T-helper 1 cell treated with Interleukin-12 subunit alpha and Interleukin-12 subunit beta and Interleukin-4 antibody, amounts not matched to agents 30 ng/mL and 1 ng/mL, for 36 hours (primary cell): Measurements from ENCODE around the gene MAP3K20. TPM values are rescaled to one million over a fixed set of nuclear protein-coding genes. Genes with fewer than 3 reads are reported as not detected.
"Not testable (repeated sequence)": the region's sequence is repeated elsewhere in the genome, so short reads cannot be mapped to it uniquely, and the experiment has no call there.

Experiments
- intact Hi-C: fragments of 100-400 bp; cut with micrococcal nuclease; formaldehyde crosslinking; loops from one replicate; pipeline ENCODE4 v1.15.1; 2024
- total RNA-seq: library from RNA; stranded (reverse); gene quantifications from 2 replicates; pipeline ENCODE4 v1.2.3, GENCODE V29; 2022

Gene MAP3K20
- 16.8 and 20.6 TPM in 2 replicates for total RNA-seq

- intact Hi-C loops: loop anchor here (1.0 to 10.0 kb wide), 6 partner anchors 49 to 1169 kb away; partner anchors contain the start of genes CDCA7 and OLA1
Observed at GRCh38 chr2:173075781-173076580, at the start of gene MAP3K20. Gene MAP3K20, plus strand, starts transcription at chr2:173075846. Its CDS starts 15,186 bp downstream, at chr2:173091032.

- intact Hi-C loops: loop anchor here (2.0 kb wide), 2 partner anchors 48 to 1316 kb away; partner anchors contain the start of gene MAP3K20
Observed at GRCh38 chr2:173026479-173026878, 49.2 kb upstream of the MAP3K20 start.

DNA sequence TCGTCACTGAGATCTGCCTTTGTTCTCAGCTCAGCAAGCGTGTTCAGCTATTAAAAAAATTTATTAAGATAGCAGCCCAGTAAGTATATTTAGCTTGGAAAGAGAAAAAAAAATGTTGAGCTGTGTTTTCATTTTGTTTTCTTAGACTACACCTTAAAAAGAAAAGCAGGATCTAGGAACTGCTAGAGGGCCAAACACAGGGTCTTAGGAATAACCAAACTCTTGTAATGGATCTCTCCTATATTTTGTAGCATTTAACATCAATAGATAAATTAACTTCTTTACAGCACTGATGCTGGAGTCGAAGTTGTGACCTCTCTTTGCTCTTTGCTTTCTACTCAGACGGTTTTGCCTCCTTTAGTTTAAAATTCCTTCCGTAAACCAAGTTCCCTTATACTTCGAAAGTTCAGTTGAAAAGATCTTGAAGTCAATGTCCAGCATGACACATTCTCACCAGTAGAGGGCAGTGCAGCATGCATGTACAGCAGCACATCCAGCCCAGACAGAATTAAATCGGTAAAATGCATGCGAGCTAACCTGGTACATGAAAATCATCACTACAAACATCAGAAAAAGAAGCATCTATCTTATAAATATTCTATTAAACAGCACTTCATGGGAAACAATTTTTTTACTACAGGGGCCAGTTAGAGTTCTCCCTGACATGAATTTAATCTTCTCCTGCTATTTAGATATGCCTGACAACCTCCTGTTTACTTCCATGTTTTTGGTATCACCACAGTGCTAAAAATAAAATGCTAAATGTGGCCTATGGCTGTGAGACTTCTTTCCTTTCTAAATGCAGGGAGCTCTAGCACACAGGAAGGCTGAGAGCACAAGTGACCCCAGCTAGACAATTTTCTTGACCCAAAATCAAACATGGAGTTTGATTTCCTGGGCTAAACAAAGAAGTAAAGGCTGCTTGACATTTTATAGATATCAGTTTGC, 48.2 kb upstream of the MAP3K20 start:
- intact Hi-C loops: loop anchor here (1.0 to 2.0 kb wide), 6 partner anchors 47 to 1315 kb away; partner anchors contain the start of genes CDCA7 and MAP3K20

- intact Hi-C loops: no loop called here
Observed at GRCh38 chr2:173028141-173028540, 47.5 kb upstream of the MAP3K20 start.

- intact Hi-C loops: no loop called here
Observed at GRCh38 chr2:173028671-173029070, 47.0 kb upstream of the MAP3K20 start.

GRCh38 chr2:173030561-173031490, 44.8 kb upstream of the MAP3K20 start:
- intact Hi-C loops: no loop called here

DNA sequence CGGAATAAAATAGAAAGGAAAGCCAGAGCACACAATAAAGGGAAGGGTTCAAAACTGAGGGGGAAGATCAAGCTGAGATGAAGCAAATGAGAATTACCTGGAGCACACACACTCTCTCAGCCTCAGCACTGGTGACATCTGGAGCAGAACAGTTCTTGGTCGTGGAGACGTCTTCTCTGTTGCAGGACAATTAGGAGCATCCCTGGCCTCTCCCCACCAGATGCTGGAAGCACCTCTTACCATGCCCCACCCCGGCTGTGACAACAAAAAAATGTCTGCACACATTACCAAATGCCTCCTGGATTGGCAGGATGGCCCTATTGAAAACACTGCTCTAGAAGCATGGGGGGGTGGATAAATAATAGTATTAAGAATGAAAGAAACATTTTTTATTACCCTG, 43.6 kb upstream of the MAP3K20 start:
- intact Hi-C loops: no loop called here

- intact Hi-C loops: no loop called here
Observed at GRCh38 chr2:173033084-173033483, 42.6 kb upstream of the MAP3K20 start.

DNA sequence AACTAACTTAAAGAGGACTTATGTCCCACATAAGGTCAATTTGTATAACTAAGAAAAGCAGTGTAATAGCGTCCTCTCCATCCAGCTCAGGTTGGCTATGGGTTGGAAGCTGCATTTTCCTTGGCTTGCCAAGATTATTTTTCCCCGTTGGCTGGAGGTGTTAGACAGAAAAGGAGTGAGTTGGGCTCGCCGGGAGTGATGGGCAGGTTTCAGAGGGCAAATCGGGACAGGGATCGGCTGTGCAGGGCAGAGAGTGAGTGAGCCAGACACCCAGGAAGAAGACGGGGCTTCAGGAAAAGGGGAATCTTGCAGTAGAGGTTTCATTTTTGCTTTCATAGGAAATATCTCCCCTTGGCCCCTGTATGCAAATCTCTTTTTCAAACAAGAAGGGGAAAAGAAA, 41.5 kb upstream of the MAP3K20 start:
- intact Hi-C loops: no loop called here

DNA sequence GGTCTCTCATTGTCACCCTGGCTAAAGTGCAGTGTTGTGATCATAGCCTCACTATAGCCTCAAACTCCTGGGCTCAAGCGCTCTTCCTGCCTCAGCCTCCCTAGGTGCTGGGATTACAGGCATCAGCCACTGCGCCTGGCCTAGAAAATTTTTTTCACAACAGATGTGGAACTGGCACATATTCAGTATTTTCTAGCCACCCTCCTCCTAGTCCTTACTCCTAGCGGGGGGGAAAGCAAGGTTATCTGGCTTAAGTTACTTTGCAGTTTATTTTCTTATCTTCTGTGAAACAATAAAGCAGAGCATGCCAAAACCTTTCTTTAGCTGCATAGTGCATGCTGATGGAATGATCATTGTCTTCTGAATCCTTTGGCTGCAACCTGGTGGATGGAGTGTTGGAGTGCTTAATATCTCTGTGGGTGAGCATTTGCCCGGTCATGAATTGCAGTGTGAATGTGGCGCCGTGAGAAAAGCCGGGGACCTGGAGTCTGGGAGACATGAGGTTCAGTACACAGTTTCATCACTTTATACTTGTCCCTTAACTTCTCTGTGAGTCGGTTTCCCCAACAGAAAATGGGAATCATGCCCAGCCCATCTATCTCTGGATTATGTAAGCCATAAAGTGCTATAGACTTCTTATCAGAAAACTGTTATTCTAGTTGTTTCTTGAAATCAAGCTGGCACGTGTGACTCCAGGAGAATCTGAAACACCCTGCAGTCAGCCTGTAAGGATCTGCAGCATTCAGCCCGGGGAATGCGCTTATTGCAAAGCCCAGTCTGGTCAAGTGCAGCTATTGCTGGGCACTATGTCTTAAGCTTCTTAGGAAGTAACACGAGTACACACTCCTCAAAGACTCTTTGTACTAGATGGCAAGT, 38.2 kb upstream of the MAP3K20 start:
- intact Hi-C loops: no loop called here

DNA sequence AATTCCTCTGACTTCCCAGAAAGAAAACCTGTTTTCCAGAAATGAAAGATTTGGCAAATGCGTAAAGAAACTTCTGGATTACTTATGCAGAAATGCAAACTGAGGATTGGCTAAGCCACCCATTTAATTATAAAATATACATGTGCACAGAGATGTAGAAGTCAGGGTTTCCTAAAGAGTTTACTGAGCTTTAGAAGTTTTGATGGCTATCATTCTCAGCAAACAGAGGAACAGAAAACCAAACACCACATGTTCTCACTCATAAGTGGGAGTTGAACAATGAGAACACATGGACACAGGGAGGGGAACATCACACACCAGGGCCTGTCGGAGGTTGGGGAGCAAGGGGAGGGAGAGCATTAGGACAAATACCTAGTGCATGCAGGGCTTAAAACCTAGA, 37.4 kb upstream of the MAP3K20 start:
- intact Hi-C loops: not testable (repeated sequence)

DNA sequence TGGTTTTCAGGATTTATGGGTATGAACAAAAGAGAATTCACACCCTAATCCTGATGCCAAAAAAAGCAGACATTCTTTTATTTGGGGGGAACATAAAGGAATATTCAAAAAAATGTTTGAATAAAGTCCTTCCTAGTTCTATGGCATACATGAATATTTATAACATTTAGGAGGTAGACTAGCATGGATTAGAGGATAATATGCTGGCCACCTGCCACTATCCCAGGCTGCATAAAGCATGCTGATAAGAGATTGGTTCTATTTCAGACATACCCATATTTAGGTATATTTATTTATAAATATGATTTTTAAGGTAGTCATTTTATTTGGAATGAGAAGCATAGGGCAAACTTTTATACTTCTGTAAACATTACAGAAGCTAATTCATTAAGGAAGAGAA, 34.9 kb upstream of the MAP3K20 start:
- intact Hi-C loops: no loop called here

DNA sequence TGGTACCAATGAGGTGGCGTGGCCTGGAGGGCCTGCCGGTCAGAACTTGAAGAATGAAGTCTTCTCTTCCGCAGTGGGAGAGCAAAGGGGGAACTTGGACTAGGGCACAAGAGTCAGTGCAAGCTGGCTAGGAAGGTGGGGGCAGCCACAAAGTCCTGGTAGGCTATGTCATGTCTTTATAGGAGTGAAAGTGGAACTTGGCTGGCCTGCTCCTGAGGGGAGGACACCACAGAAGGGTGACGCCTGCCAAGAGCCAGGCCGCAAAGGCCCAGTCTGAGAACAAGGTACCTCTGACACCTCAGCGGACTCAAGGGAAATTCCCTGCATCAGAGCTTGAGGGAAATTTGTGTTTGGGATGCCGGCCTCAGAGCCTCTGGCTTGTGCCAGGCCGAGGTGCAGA, 32.2 kb upstream of the MAP3K20 start:
- intact Hi-C loops: no loop called here

GRCh38 chr2:173043897-173044519, 31.6 kb upstream of the MAP3K20 start:
- intact Hi-C loops: no loop called here

DNA sequence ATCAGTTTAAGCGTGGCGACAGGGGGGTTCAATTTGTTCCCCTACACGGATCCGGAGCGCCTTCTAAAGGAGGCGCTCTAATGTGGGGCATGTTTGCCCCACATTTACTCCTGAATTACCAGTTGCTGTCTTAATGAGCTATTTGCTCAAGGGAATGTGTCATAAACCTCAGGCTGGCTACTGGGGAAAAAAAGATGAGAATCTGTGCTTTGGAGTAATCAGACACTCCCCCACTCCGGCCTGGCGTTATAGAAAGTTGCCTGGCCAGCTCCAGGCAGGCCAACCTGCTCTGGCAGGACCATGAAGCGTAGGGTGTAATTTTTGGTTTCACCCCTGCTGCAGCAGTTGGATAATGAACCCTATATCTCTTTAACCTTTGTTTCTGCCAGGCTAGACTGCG, 31.0 kb upstream of the MAP3K20 start:
- intact Hi-C loops: no loop called here

GRCh38 chr2:173045181-173045580, 30.5 kb upstream of the MAP3K20 start:
- intact Hi-C loops: no loop called here

GRCh38 chr2:173048522-173048896, 27.1 kb upstream of the MAP3K20 start:
- intact Hi-C loops: no loop called here

DNA sequence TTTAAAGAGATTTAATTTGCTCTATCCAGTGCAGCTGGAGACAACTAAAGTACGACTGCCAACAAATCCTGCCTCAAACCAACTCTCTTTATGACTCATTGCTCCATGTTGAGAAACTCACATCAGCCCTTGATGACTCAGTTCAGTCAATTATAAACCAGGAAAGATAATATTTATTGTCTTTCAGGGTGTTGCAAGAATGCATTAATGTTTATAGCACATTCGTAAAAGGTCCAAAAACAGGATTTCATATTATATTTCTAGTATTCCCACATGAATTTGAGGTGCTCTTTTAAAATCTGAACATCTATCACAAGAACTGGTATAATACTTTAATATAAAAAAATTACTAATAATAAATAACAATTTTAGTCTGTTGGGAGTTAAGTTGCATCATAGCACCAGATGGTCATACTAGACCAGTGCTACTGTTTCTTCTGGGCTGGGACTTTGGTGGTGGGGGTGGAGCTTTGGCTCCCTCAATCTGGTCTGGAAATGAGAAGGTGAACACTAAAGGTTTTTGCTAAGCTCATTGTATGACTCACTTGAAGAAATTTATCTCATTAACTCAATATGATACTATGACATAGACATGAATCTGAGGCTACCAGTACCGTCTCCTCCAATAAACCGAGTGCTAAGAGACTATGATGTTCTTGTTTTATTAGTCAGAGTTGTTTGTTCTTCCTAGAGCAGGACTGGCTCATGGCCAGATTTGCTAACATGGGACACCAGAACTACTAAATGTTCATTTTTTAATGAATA, 26.6 kb upstream of the MAP3K20 start:
- intact Hi-C loops: no loop called here

GRCh38 chr2:173049831-173050230, 25.8 kb upstream of the MAP3K20 start:
- intact Hi-C loops: no loop called here
